ENCODE results near the gene CDX1. TPM values are rescaled to one million over a fixed set of nuclear protein-coding genes. Genes with fewer than 3 reads are reported as not detected.

CDX1 gene
- polyA plus RNA-seq, 3 donors, result not detected

- Histone ChIP-seq H3K9ac (ENCODE audit: insufficient read depth, low read length, poor library complexity, severe bottlenecking) (no peak overlapping the region), H4K20me1 (ENCODE audit: insufficient read depth, low read length) (no peaks in the 10 kb centered on the region), H3K4me1 (ENCODE audit: control insufficient read depth in 1 of 2, insufficient read depth in 2 of 2, low read length in 2 of 2) (peaks cover 2 to 3% of the 10 kb centered on the region in 2 donors), H3K27ac (ENCODE audit: low read depth in 1 of 2, low read length in 2 of 2) (no peak overlapping the region), H3K27me3 (ENCODE audit: control insufficient read depth in 2 of 2, insufficient read depth in 2 of 2, low read length in 2 of 2) (peaks cover 0 to 4% of the 10 kb centered on the region in 2 donors), H3K4me2 (replicated peaks; ENCODE audit: extremely low read depth, low read length, poor library complexity, severe bottlenecking) (no peak overlapping the region), H2AFZ (ENCODE audit: insufficient read depth, low read depth, low read length, poor library complexity, severe bottlenecking) (peak overlapping the region; percentile 13), H3K4me3 (replicated peaks in 1 of 3; ENCODE audit: low read depth in 2 of 3, low read length in 3 of 3) (no peak overlapping the region), H3K36me3 (replicated peaks in 1 of 2; ENCODE audit: control insufficient read depth in 1 of 2, insufficient read depth in 2 of 2, low read length in 2 of 2) (no peaks in the 10 kb centered on the region), H3K79me2 (ENCODE audit: insufficient read depth, low read length) (no peaks in the 10 kb centered on the region), H3K9me3 (replicated peaks in 1 of 2; ENCODE audit: control insufficient read depth in 1 of 2, insufficient read depth in 1 of 2, low read length in 2 of 2) (no peaks in the 10 kb centered on the region)
- H3K27me3 Mint-ChIP-seq (ENCODE audit: low read depth in 3 of 3), result peaks cover 7 to 9% (median 8%) of the 10 kb centered on the region in 3 donors
- intact Hi-C loops (cut with micrococcal nuclease), result no loop called here
- TF ChIP-seq, protein P1, sequence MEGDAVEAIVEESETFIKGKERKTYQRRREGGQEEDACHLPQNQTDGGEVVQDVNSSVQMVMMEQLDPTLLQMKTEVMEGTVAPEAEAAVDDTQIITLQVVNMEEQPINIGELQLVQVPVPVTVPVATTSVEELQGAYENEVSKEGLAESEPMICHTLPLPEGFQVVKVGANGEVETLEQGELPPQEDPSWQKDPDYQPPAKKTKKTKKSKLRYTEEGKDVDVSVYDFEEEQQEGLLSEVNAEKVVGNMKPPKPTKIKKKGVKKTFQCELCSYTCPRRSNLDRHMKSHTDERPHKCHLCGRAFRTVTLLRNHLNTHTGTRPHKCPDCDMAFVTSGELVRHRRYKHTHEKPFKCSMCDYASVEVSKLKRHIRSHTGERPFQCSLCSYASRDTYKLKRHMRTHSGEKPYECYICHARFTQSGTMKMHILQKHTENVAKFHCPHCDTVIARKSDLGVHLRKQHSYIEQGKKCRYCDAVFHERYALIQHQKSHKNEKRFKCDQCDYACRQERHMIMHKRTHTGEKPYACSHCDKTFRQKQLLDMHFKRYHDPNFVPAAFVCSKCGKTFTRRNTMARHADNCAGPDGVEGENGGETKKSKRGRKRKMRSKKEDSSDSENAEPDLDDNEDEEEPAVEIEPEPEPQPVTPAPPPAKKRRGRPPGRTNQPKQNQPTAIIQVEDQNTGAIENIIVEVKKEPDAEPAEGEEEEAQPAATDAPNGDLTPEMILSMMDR (IDR thresholded peaks at IDR 0.05), result peak; percentile 26
- H3K4me3 Mint-ChIP-seq, result no peak overlapping the region
- H3K4me1 Mint-ChIP-seq, result peaks cover 3% of the 10 kb centered on the region
- H3K9me3 Mint-ChIP-seq, result peaks cover 0 to 2% (median 0%) of the 10 kb centered on the region in 7 donors
- peak overlapping the region in 2 of 7 donors; percentile 10 to 43 for H3K27ac Mint-ChIP-seq
- WGBS (ENCODE audit: insufficient coverage), result 81% methylated on average over 5 of the region's 5 CpGs
- DNase-seq, result peak in 1 of 3 donors; percentile 37
- no peaks in the 10 kb centered on the region for H3K36me3 Mint-ChIP-seq
Measured at GRCh38 chr5:150175536-150175935, 9.0 kb downstream of the CDX1 start.

- Histone ChIP-seq H3K4me1 (ENCODE audit: control insufficient read depth in 1 of 2, insufficient read depth in 2 of 2, low read length in 2 of 2) (peaks cover 12 to 13% of the 10 kb centered on the region in 2 donors), H4K20me1 (ENCODE audit: insufficient read depth, low read length) (no peaks in the 10 kb centered on the region), H2AFZ (ENCODE audit: insufficient read depth, low read depth, low read length, poor library complexity, severe bottlenecking) (no peak overlapping the region), H3K27ac (ENCODE audit: low read depth in 1 of 2, low read length in 2 of 2) (no peak overlapping the region), H3K36me3 (replicated peaks in 1 of 2; ENCODE audit: control insufficient read depth in 1 of 2, insufficient read depth in 2 of 2, low read length in 2 of 2) (no peaks in the 10 kb centered on the region), H3K79me2 (ENCODE audit: insufficient read depth, low read length) (no peaks in the 10 kb centered on the region), H3K27me3 (ENCODE audit: control insufficient read depth in 2 of 2, insufficient read depth in 2 of 2, low read length in 2 of 2) (no peaks in the 10 kb centered on the region), H3K4me2 (replicated peaks; ENCODE audit: extremely low read depth, low read length, poor library complexity, severe bottlenecking) (no peak overlapping the region), H3K9ac (ENCODE audit: insufficient read depth, low read length, poor library complexity, severe bottlenecking) (no peak overlapping the region), H3K4me3 (replicated peaks in 1 of 3; ENCODE audit: low read depth in 2 of 3, low read length in 3 of 3) (no peak overlapping the region), H3K9me3 (replicated peaks in 1 of 2; ENCODE audit: control insufficient read depth in 1 of 2, insufficient read depth in 1 of 2, low read length in 2 of 2) (no peaks in the 10 kb centered on the region)
- DNase-seq, result no peak
- Mint-ChIP-seq H3K4me3 (no peak overlapping the region), H3K27ac (no peak overlapping the region), H3K27me3 (ENCODE audit: low read depth in 3 of 3) (peaks cover 6 to 10% (median 6%) of the 10 kb centered on the region in 3 donors), H3K9me3 (peaks cover 0 to 2% (median 0%) of the 10 kb centered on the region in 7 donors), H3K4me1 (peaks cover 14% of the 10 kb centered on the region), H3K36me3 (no peaks in the 10 kb centered on the region)
- intact Hi-C loops (cut with micrococcal nuclease), result no loop called here
- TF ChIP-seq, protein P1 (IDR thresholded peaks at IDR 0.05), result no peak
- 81% methylated on average over 6 of the region's 8 CpGs for WGBS (ENCODE audit: insufficient coverage)
Measured at GRCh38 chr5:150176745-150177477, 10.3 kb downstream of the CDX1 start.
